HEK293 (cell line): ENCODE data around the gene TTC13.

Source experiments
- CTCF ChIA-PET: fragments of 350-600 bp; formaldehyde crosslinking; extraction: SDS; loops from one replicate; lab custom pipeline; 2021; ENCODE audit warnings: antibody characterized with exemption; lab: Yijun Ruan, JAX
- POLR2A ChIA-PET: fragments of 300-600 bp; formaldehyde crosslinking; extraction: SDS; loops from one replicate; lab custom pipeline; 2020; ENCODE audit warnings: antibody characterized with exemption, inconsistent platforms; lab: Yijun Ruan, JAX
- H3K27ac ChIP-seq: fragments of 200-500 bp; sonication (Bioruptor generic); 2 replicates; pipeline ENCODE4 v1.5.1; 2014; ENCODE audit warnings: low read depth, low read length, control low read depth, inconsistent platforms; ENCODE audit errors: extremely low read depth
- H3K36me3 ChIP-seq, 2 experiments: fragments of 200-500 bp in 1 of 2; sonication (Bioruptor generic) in 1 of 2; 1 replicate in 1 of 2; 2 replicates in 1 of 2; pipeline ENCODE4 v1.5.1; 2014 to 2017; ENCODE audit warnings: inconsistent platforms in 2 of 2, low read length in 2 of 2; ENCODE audit not compliant: control insufficient read depth in 2 of 2, insufficient read depth in 1 of 2
- H3K4me1 ChIP-seq: fragments of 200-500 bp; sonication (Bioruptor generic); 2 replicates; pipeline ENCODE4 v1.5.1; 2014; ENCODE audit warnings: mild to moderate bottlenecking, low read length, inconsistent platforms; ENCODE audit not compliant: control insufficient read depth, insufficient read depth
- H3K4me3 ChIP-seq: 2 replicates; pipeline ENCODE4 v1.5.1; 2011; ENCODE audit warnings: low read depth, mild to moderate bottlenecking, control low read depth, low read length, moderate library complexity
- H3K9me3 ChIP-seq: fragments of 200-500 bp; sonication (Bioruptor generic); 2 replicates; pipeline ENCODE4 v1.5.1; 2014; ENCODE audit warnings: low read depth, low read length, inconsistent platforms; ENCODE audit not compliant: control insufficient read depth, insufficient read depth
- BCL11B ChIP-seq: fragments of 450-650 bp; formaldehyde crosslinking; IDR thresholded peaks from 2 replicates; pipeline ENCODE4 v1.5.1; 2016; ENCODE audit warnings: low read depth, missing biosample characterization, missing genetic modification characterization
- GLIS1 ChIP-seq: fragments of 450-650 bp; formaldehyde crosslinking; IDR thresholded peaks from 2 replicates; pipeline ENCODE4 v1.5.1; 2016; ENCODE audit warnings: missing biosample characterization, missing genetic modification characterization
- GLIS2 ChIP-seq: fragments of 450-650 bp; formaldehyde crosslinking; IDR thresholded peaks from 2 replicates; pipeline ENCODE4 v1.5.1; 2016; ENCODE audit warnings: missing biosample characterization, missing genetic modification characterization
- KLF7 ChIP-seq: fragments of 450-650 bp; formaldehyde crosslinking; IDR thresholded peaks from 2 replicates; pipeline ENCODE4 v1.5.1; 2016; ENCODE audit warnings: missing biosample characterization, missing genetic modification characterization, borderline replicate concordance
- KLF8 ChIP-seq: fragments of 450-650 bp; formaldehyde crosslinking; IDR thresholded peaks from 2 replicates; pipeline ENCODE4 v1.5.1; 2016; ENCODE audit warnings: missing biosample characterization, missing genetic modification characterization
- MEIS1 ChIP-seq: sonication (generic); formaldehyde crosslinking; IDR thresholded peaks from 2 replicates; pipeline ENCODE4 v1.8.1; 2022; ENCODE audit warnings: missing genetic modification reagents, mild to moderate bottlenecking, borderline replicate concordance
- MYNN ChIP-seq: fragments of 450-650 bp; formaldehyde crosslinking; IDR thresholded peaks from 2 replicates; pipeline ENCODE4 v1.5.1; 2016; ENCODE audit warnings: missing biosample characterization, missing genetic modification characterization, borderline replicate concordance
- OVOL3 ChIP-seq: fragments of 450-650 bp; formaldehyde crosslinking; IDR thresholded peaks from 2 replicates; pipeline ENCODE4 v1.5.1; 2016; ENCODE audit warnings: missing biosample characterization, missing genetic modification characterization
- SP7 ChIP-seq: fragments of 450-650 bp; formaldehyde crosslinking; IDR thresholded peaks from 2 replicates; pipeline ENCODE4 v1.5.1; 2016; ENCODE audit warnings: missing biosample characterization, missing genetic modification characterization
- TRIM28 ChIP-seq: IDR thresholded peaks from 2 replicates; pipeline ENCODE4 v1.6.1; 2011; ENCODE audit warnings: low read length, control low read depth, borderline replicate concordance
- WT1 ChIP-seq: fragments of 450-650 bp; formaldehyde crosslinking; IDR thresholded peaks from 2 replicates; pipeline ENCODE4 v1.5.1; 2016; ENCODE audit warnings: missing biosample characterization, missing genetic modification characterization
- ZEB2 ChIP-seq: fragments of 450-650 bp; formaldehyde crosslinking; IDR thresholded peaks from 2 replicates; pipeline ENCODE4 v1.5.1; 2016; ENCODE audit warnings: missing biosample characterization, missing genetic modification characterization
- ZFHX2 ChIP-seq: fragments of 450-650 bp; formaldehyde crosslinking; conservative IDR thresholded peaks from 2 replicates; pipeline ENCODE4 v1.5.1; 2016; ENCODE audit warnings: missing biosample characterization, missing genetic modification characterization
- ZNF10 ChIP-seq: fragments of 450-650 bp; formaldehyde crosslinking; IDR thresholded peaks from 2 replicates; pipeline ENCODE4 v1.5.1; 2017; ENCODE audit warnings: missing biosample characterization, missing genetic modification characterization
- ZNF133 ChIP-seq: fragments of 450-650 bp; formaldehyde crosslinking; IDR thresholded peaks from 2 replicates; pipeline ENCODE4 v1.5.1; 2016; ENCODE audit warnings: missing biosample characterization, missing genetic modification characterization
- ZNF16 ChIP-seq: fragments of 450-650 bp; formaldehyde crosslinking; IDR thresholded peaks from 2 replicates; pipeline ENCODE4 v1.5.1; 2016; ENCODE audit warnings: low read depth, missing biosample characterization, missing genetic modification characterization
- ZNF184 ChIP-seq: fragments of 450-650 bp; IDR thresholded peaks from 2 replicates; pipeline ENCODE4 v1.5.1; 2018; ENCODE audit warnings: missing biosample characterization, mild to moderate bottlenecking, missing genetic modification characterization
- ZNF23 ChIP-seq: fragments of 450-650 bp; formaldehyde crosslinking; IDR thresholded peaks from 2 replicates; pipeline ENCODE4 v1.5.1; 2016; ENCODE audit warnings: missing biosample characterization, missing genetic modification characterization, borderline replicate concordance
- ZNF341 ChIP-seq: fragments of 450-650 bp; formaldehyde crosslinking; IDR thresholded peaks from 2 replicates; pipeline ENCODE4; 2016; ENCODE audit warnings: low read depth, missing biosample characterization, missing genetic modification characterization
- ZNF391 ChIP-seq: fragments of 450-650 bp; formaldehyde crosslinking; IDR thresholded peaks from 2 replicates; pipeline ENCODE4 v1.5.1; 2016; ENCODE audit warnings: low read depth, missing biosample characterization, missing genetic modification characterization, borderline replicate concordance
- ZNF521 ChIP-seq: fragments of 450-650 bp; formaldehyde crosslinking; IDR thresholded peaks from 2 replicates; pipeline ENCODE4 v1.5.1; 2017; ENCODE audit warnings: missing biosample characterization, mild to moderate bottlenecking, missing genetic modification characterization
- ZNF585B ChIP-seq: fragments of 450-650 bp; formaldehyde crosslinking; IDR thresholded peaks from 2 replicates; pipeline ENCODE4 v1.5.1; 2016; ENCODE audit warnings: missing biosample characterization, missing genetic modification characterization
- ZNF677 ChIP-seq: fragments of 450-650 bp; IDR thresholded peaks from 2 replicates; pipeline ENCODE4 v1.5.0; 2018; ENCODE audit warnings: missing biosample characterization, mild to moderate bottlenecking, missing genetic modification characterization, moderate library complexity
- ZNF701 ChIP-seq: fragments of 450-650 bp; formaldehyde crosslinking; IDR thresholded peaks from 2 replicates; pipeline ENCODE4 v1.5.1; 2016; ENCODE audit warnings: missing biosample characterization, missing genetic modification characterization
- ZNF704 ChIP-seq: fragments of 450-650 bp; formaldehyde crosslinking; IDR thresholded peaks from 2 replicates; pipeline ENCODE4 v1.5.1; 2016; ENCODE audit warnings: missing biosample characterization, missing genetic modification characterization
- ZNF768 ChIP-seq: fragments of 450-650 bp; formaldehyde crosslinking; IDR thresholded peaks from 2 replicates; pipeline ENCODE4 v1.5.1; 2018; ENCODE audit warnings: missing biosample characterization, mild to moderate bottlenecking, missing genetic modification characterization
- ZNF837 ChIP-seq: fragments of 450-650 bp; formaldehyde crosslinking; IDR thresholded peaks from 2 replicates; pipeline ENCODE4 v1.5.1; 2016; ENCODE audit warnings: missing biosample characterization, missing genetic modification characterization
- ZSCAN18 ChIP-seq: fragments of 450-650 bp; formaldehyde crosslinking; IDR thresholded peaks from 2 replicates; pipeline ENCODE4 v1.5.1; 2016; ENCODE audit warnings: missing biosample characterization, missing genetic modification characterization
- ZSCAN23 ChIP-seq: fragments of 450-650 bp; formaldehyde crosslinking; IDR thresholded peaks from 2 replicates; pipeline ENCODE4 v1.5.1; 2016; ENCODE audit warnings: missing biosample characterization, missing genetic modification characterization
- ZSCAN30 ChIP-seq: fragments of 450-650 bp; IDR thresholded peaks from 2 replicates; pipeline ENCODE4 v1.5.1; 2018; ENCODE audit warnings: missing biosample characterization, mild to moderate bottlenecking, missing genetic modification characterization, moderate library complexity
- TF ChIP-seq, protein P1 (sequence below): fragments of 450-650 bp; formaldehyde crosslinking; optimal IDR thresholded peaks from 2 replicates; pipeline ENCODE3; 2016; ENCODE audit warnings: missing biosample characterization, mild to moderate bottlenecking, missing genetic modification characterization
- TF ChIP-seq, protein P2 (sequence below): fragments of 450-650 bp; formaldehyde crosslinking; IDR thresholded peaks from 2 replicates; pipeline ENCODE4 v1.5.1; 2016; ENCODE audit warnings: missing biosample characterization, missing genetic modification characterization, low read depth

TTC13 gene

DNA sequence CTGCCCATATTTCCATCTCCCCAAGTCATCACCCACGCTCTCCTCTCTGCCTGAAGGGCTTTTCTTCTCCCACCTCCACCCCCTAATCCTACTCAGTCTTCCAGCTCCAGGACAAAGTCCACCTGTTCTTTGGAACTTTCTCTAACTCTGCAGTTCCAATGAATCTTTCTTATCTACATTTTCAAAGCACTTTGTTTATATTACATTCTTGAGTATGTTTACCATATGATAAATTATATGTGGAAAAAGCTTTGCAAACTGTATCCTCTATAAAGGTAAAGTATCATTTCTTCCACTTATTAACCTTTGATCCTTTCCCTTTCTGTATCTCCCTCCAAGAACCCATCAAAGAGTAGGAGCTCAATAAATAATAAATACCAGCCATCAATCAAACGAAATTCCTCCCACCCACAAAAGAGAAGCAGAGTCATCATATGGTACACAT lies 39.7 kb downstream of the TTC13 start (continued):
- TF ChIP-seq ZNF133 (tag by site-specific recombination): no peak
- no peak for TF ChIP-seq MYNN (tag by site-specific recombination)
- no peak for TF ChIP-seq ZNF23 (tag by site-specific recombination)
- TF ChIP-seq ZNF16: no peak
- no peak for TF ChIP-seq ZSCAN23 (tag by site-specific recombination)
- TF ChIP-seq, protein P1, sequence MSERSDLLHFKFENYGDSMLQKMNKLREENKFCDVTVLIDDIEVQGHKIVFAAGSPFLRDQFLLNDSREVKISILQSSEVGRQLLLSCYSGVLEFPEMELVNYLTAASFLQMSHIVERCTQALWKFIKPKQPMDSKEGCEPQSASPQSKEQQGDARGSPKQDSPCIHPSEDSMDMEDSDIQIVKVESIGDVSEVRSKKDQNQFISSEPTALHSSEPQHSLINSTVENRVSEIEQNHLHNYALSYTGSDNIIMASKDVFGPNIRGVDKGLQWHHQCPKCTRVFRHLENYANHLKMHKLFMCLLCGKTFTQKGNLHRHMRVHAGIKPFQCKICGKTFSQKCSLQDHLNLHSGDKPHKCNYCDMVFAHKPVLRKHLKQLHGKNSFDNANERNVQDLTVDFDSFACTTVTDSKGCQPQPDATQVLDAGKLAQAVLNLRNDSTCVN (tag by site-specific recombination): no peak
- TF ChIP-seq ZNF10 (tag by site-specific recombination): no peak
- no peak for TF ChIP-seq MEIS1
- no peak for TF ChIP-seq ZNF521
- TF ChIP-seq ZNF768 (tag by site-specific recombination): no peak
- TF ChIP-seq ZSCAN18 (tag by site-specific recombination): no peak
- TF ChIP-seq SP7 (tag by site-specific recombination): 0 out of 2 replicates have a peak, but pooled peaks have one; percentile 23
- 0 out of 2 replicates have a peak, but pooled peaks have one; percentile 24 for TF ChIP-seq KLF8 (tag by site-specific recombination)
- TF ChIP-seq ZNF341 (tag by site-specific recombination): peak; percentile 56
- TF ChIP-seq ZEB2 (tag by site-specific recombination): 0 out of 2 replicates have a peak, but pooled peaks have one; percentile 37
- TF ChIP-seq TRIM28: no peak
- 0 out of 2 replicates have a peak, but pooled peaks have one; percentile 20 for TF ChIP-seq ZSCAN30 (tag by site-specific recombination)
- TF ChIP-seq, protein P2, sequence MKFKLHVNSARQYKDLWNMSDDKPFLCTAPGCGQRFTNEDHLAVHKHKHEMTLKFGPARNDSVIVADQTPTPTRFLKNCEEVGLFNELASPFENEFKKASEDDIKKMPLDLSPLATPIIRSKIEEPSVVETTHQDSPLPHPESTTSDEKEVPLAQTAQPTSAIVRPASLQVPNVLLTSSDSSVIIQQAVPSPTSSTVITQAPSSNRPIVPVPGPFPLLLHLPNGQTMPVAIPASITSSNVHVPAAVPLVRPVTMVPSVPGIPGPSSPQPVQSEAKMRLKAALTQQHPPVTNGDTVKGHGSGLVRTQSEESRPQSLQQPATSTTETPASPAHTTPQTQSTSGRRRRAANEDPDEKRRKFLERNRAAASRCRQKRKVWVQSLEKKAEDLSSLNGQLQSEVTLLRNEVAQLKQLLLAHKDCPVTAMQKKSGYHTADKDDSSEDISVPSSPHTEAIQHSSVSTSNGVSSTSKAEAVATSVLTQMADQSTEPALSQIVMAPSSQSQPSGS (tag by site-specific recombination): no peak
- TF ChIP-seq ZNF704 (tag by site-specific recombination): no peak
- no peak for TF ChIP-seq GLIS1 (tag by site-specific recombination)
- no peak for TF ChIP-seq KLF7 (tag by site-specific recombination)

DNA sequence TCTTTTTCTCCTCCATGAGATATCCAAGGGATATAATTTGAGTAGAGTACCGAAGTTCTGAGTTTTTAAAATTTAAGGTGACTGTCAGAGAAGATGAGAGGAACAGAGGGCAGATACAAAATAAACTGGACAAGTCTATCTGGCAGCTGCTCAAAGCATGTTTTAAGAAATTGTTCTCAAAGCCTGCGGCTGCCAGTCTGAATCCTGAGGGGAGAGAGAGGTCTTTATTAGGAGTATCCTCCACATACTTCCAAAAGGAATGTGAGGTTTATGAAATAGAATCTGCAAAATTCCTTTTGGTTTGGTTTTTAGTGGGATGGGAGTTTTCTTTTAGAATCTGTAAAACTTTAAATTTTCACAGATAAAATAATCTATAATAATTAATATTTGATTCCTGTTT lies 41.3 kb downstream of the TTC13 start:
- Histone ChIP-seq H3K27ac (no peak overlapping the region), H3K4me3 (no peak overlapping the region)
- POLR2A ChIA-PET: no interaction called here
- TF ChIP-seq ZNF391: no peak
- TF ChIP-seq OVOL3 (tag by site-specific recombination): no peak
- TF ChIP-seq ZNF701 (tag by site-specific recombination): no peak
- TF ChIP-seq ZFHX2 (tag by site-specific recombination): no peak
- no peak for TF ChIP-seq ZNF585B (tag by site-specific recombination)
- TF ChIP-seq ZNF677 (tag by site-specific recombination): no peak
- no peak for TF ChIP-seq WT1 (tag by site-specific recombination)
- TF ChIP-seq ZNF837 (tag by site-specific recombination): no peak
- no peak for TF ChIP-seq BCL11B (tag by site-specific recombination)
- TF ChIP-seq GLIS2 (tag by site-specific recombination): no peak
- no peak for TF ChIP-seq ZNF184 (tag by site-specific recombination)
- TF ChIP-seq, all 188 proteins: peak for 0
- Histone ChIP-seq H3K36me3 (peaks cover 3% of the 10 kb centered on the region in 2 experiments; a peak in 2 of 3 replicates), H3K4me1 (peaks cover 21% of the 10 kb centered on the region), H3K9me3 (no peaks in the 10 kb centered on the region)
- CTCF ChIA-PET: interaction anchor here (1.2 to 1.6 kb wide), 2 partner anchors 12 to 42 kb away, joined by 4 read pairs; no protein-coding TSS in a partner anchor
